ENCODE measurements around the gene RASA3. TPM values are rescaled to one million over a fixed set of nuclear protein-coding genes. Genes with fewer than 3 reads are reported as not detected.
A peak's percentile ranks its signal among the peaks of the same experiment; 100 is the strongest.

RASA3 gene
- total RNA-seq, 3 donors from 2014 or later (not counting 1 experiment from before 2014, with no cell fraction given) = 252 to 277 (median 274) TPM

DNA sequence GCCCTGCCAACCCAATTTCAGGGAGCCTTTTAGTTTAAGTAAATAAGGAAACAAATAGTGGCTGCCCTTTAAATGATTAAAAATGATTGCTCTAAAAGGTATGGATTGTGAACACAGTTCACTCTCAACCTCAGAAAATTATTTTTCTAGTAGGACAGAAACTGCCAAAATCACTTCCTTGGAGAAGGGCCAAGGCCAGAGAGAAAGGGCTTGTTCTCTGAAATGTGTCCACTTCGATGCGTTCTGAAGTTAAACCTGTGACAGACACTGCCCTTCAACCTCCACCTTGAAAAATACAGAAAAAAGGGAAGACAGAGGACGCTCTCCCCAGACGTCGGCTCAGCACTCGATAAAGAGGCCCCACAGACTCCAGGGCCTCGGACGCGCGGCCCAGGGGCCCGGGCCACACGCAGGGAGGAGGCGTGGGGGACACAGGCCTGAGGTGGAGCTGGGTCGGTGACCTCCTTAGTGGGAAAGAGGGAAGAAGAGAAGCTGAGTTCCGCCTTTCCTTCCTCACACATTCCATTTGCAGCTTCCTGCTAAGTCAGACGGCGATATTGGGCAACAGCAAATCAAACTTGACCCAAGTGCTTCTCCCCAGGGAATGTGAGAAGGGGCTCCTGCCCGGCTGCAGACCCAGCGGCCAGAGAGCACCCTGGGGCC, 63.6 kb downstream of the RASA3 start:
- DNase-seq = no peak
- Histone ChIP-seq H3K9me3 (ENCODE audit: control insufficient read depth, insufficient read depth, low read length) (no peaks in the 10 kb centered on the region), H3K4me1 (ENCODE audit: control insufficient read depth, insufficient read depth, low read length) (peaks cover 77% of the 10 kb centered on the region), H3K27ac (ENCODE audit: low read length) (no peak overlapping the region), H3K4me3 (ENCODE audit: low read length) (no peak overlapping the region), H3K27me3 (ENCODE audit: control insufficient read depth, insufficient read depth, low read length) (no peaks in the 10 kb centered on the region), H3K36me3 (ENCODE audit: control insufficient read depth, insufficient read depth, low read length) (peaks cover 29% of the 10 kb centered on the region)
- ATAC-seq = no peak
- Mint-ChIP-seq H3K4me1 (peaks cover 74 to 80% of the 10 kb centered on the region in 2 donors), H3K27me3 (ENCODE audit: low read depth in 2 of 2) (no peaks in the 10 kb centered on the region), H3K27ac (peak overlapping the region; percentile 87 to 95), H3K4me3 (peak overlapping the region; percentile 86), H3K9me3 (no peaks in the 10 kb centered on the region), H3K36me3 (peaks cover 14% of the 10 kb centered on the region)
- TF ChIP-seq, protein P1, sequence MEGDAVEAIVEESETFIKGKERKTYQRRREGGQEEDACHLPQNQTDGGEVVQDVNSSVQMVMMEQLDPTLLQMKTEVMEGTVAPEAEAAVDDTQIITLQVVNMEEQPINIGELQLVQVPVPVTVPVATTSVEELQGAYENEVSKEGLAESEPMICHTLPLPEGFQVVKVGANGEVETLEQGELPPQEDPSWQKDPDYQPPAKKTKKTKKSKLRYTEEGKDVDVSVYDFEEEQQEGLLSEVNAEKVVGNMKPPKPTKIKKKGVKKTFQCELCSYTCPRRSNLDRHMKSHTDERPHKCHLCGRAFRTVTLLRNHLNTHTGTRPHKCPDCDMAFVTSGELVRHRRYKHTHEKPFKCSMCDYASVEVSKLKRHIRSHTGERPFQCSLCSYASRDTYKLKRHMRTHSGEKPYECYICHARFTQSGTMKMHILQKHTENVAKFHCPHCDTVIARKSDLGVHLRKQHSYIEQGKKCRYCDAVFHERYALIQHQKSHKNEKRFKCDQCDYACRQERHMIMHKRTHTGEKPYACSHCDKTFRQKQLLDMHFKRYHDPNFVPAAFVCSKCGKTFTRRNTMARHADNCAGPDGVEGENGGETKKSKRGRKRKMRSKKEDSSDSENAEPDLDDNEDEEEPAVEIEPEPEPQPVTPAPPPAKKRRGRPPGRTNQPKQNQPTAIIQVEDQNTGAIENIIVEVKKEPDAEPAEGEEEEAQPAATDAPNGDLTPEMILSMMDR (IDR thresholded peaks at IDR 0.05) = no peak
- WGBS (ENCODE audit: insufficient coverage) = 88% methylated on average over 18 of the region's 19 CpGs
- intact Hi-C loops (cut with micrococcal nuclease) = loop anchor here (5.0 kb wide), 1 partner anchor 74 kb away; no protein-coding TSS in a partner anchor

DNA sequence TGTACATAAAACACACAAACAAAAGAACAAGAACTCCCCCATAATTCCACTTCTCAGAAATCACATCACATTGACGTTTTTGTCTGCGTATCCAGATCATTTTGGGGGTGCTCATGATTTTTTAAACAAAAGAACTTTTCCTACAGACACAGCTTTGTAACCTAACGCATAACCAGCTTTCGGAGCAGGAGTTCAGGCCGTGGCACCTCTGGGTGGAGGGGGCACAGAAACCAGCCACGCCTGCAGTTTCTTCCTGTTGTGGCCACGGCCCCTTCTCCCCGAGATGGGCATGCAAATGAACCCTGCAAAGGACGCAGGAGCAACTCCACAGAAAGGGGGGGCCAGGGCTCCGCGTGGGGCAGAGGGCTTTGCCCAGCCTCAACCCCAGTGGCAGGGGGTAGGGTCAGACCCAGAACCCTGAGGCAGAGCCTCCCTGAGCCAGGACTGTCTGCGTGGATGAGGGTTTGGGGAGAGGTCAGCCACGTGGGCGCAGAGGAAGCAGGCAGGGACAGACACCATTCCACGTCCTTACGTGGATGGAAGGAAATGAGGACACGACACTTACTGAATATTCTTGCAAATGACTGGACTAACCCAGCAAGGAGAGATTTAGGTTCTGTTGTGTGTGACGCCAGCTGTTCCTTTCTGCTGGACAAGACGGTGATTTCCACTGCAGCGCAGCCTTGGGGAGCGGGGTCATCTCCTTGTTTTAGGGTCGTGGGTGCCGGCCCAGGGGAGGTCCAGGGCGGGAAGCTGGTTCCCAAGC, 64.4 kb downstream of the RASA3 start:
- Histone ChIP-seq H3K27ac (ENCODE audit: low read length) (peak overlapping the region; percentile 82), H3K4me3 (ENCODE audit: low read length) (no peak overlapping the region)
- WGBS (ENCODE audit: insufficient coverage) = 29% methylated on average over 24 of the region's 24 CpGs

DNA sequence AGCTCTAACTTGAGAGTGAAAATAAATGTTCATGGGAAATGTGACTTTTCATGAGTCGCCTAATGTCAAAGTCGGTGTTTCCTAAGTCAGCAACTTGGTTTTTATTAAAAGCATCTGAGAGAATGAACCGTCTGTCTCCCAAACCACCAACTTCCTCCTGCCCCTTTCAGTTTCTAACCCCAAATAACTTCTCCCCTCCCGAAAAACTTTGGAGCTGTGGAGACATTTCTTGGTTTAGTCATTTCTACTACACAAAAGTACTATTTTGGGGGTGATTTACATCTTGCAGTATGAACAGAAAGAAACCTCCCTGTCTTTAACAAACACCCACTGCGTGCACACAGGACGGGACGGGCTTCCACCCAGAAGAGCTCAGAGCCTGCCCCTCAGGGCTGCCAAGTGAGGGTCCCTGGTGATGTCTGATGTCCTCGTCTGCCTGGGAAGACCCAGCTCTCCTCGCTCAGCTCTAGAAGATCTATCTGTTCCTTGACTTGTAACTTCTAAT, 65.0 kb downstream of the RASA3 start:
- intact Hi-C loops (cut with micrococcal nuclease) = loop anchor here (2.0 to 5.0 kb wide), 2 partner anchors 15 to 75 kb away; no protein-coding TSS in a partner anchor
- Mint-ChIP-seq H3K27me3 (ENCODE audit: low read depth in 2 of 2) (no peaks in the 10 kb centered on the region), H3K4me1 (peaks cover 72 to 84% of the 10 kb centered on the region in 2 donors), H3K9me3 (no peaks in the 10 kb centered on the region), H3K4me3 (peak overlapping the region; percentile 86), H3K27ac (peak overlapping the region; percentile 87 to 95), H3K36me3 (peaks cover 6% of the 10 kb centered on the region)
- H3K4me3 ChIP-seq (ENCODE audit: low read length) = no peak overlapping the region
- TF ChIP-seq, protein P1 (IDR thresholded peaks at IDR 0.05) = no peak
- H3K27me3 ChIP-seq (ENCODE audit: control insufficient read depth, insufficient read depth, low read length) = no peaks in the 10 kb centered on the region
- DNase-seq (peak in 1 of 2 donors; percentile 59), ATAC-seq (peak in 2 of 3 donors; percentile 7 to 16)
- no peaks in the 10 kb centered on the region for H3K9me3 ChIP-seq (ENCODE audit: control insufficient read depth, insufficient read depth, low read length)
- H3K36me3 ChIP-seq (ENCODE audit: control insufficient read depth, insufficient read depth, low read length) = peaks cover 16% of the 10 kb centered on the region
- WGBS (ENCODE audit: insufficient coverage) = 2% methylated on average over 9 of the region's 9 CpGs
- H3K27ac ChIP-seq (ENCODE audit: low read length) = peak overlapping the region; percentile 82
- peaks cover 87% of the 10 kb centered on the region for H3K4me1 ChIP-seq (ENCODE audit: control insufficient read depth, insufficient read depth, low read length)

More for the DNA sequence above, 64.4 kb downstream of the RASA3 start:
- no peaks in the 10 kb centered on the region for H3K9me3 ChIP-seq (ENCODE audit: control insufficient read depth, insufficient read depth, low read length)
- H3K27me3 ChIP-seq (ENCODE audit: control insufficient read depth, insufficient read depth, low read length) = no peaks in the 10 kb centered on the region
- peaks cover 23% of the 10 kb centered on the region for H3K36me3 ChIP-seq (ENCODE audit: control insufficient read depth, insufficient read depth, low read length)
- peaks cover 82% of the 10 kb centered on the region for H3K4me1 ChIP-seq (ENCODE audit: control insufficient read depth, insufficient read depth, low read length)
- ATAC-seq (no peak), DNase-seq (peak in 1 of 2 donors; percentile 65)
- intact Hi-C loops (cut with micrococcal nuclease) = loop anchor here (2.0 to 5.0 kb wide), 2 partner anchors 15 to 74 kb away; no protein-coding TSS in a partner anchor
- TF ChIP-seq, protein P1 (IDR thresholded peaks at IDR 0.05) = no peak
- Mint-ChIP-seq H3K27me3 (ENCODE audit: low read depth in 2 of 2) (no peaks in the 10 kb centered on the region), H3K9me3 (no peaks in the 10 kb centered on the region), H3K27ac (peak overlapping the region; percentile 87 to 95), H3K4me1 (peaks cover 72 to 82% of the 10 kb centered on the region in 2 donors), H3K4me3 (peak overlapping the region; percentile 86), H3K36me3 (peaks cover 12% of the 10 kb centered on the region)

Data from natural killer cell (primary cell).